ENCODE measurements around the gene PLSCR2. TPM values are rescaled to one million over a fixed set of nuclear protein-coding genes. Genes with fewer than 3 reads are reported as not detected.

Gene PLSCR2
- total and polyA plus RNA-seq, 8 donors, result 0.38 to 1.2 (median 0.74) TPM

- no peaks in the 10 kb centered on the region for H3K36me3 ChIP-seq
- no peak for ATAC-seq
Observed at GRCh38 chr3:146464783-146465182, 4.6 kb downstream of the PLSCR2 start.

GRCh38 chr3:146464005-146464595, 5.3 kb downstream of the PLSCR2 start:
- no peak for ATAC-seq
- H3K9me3 ChIP-seq, result no peaks in the 10 kb centered on the region
- intact Hi-C loops (cut with DNase I), result no loop called here

More at GRCh38 chr3:146464783-146465182, 4.6 kb downstream of the PLSCR2 start:
- Histone ChIP-seq H3K27me3 (no peaks in the 10 kb centered on the region), H3K4me1 (peaks cover 0 to 2% of the 10 kb centered on the region in 2 donors), H3K9me3 (no peaks in the 10 kb centered on the region), H3K27ac (no peak overlapping the region), H3K4me3 (no peak overlapping the region)
- intact Hi-C loops (cut with DNase I), result no loop called here
- TF ChIP-seq, protein P1, sequence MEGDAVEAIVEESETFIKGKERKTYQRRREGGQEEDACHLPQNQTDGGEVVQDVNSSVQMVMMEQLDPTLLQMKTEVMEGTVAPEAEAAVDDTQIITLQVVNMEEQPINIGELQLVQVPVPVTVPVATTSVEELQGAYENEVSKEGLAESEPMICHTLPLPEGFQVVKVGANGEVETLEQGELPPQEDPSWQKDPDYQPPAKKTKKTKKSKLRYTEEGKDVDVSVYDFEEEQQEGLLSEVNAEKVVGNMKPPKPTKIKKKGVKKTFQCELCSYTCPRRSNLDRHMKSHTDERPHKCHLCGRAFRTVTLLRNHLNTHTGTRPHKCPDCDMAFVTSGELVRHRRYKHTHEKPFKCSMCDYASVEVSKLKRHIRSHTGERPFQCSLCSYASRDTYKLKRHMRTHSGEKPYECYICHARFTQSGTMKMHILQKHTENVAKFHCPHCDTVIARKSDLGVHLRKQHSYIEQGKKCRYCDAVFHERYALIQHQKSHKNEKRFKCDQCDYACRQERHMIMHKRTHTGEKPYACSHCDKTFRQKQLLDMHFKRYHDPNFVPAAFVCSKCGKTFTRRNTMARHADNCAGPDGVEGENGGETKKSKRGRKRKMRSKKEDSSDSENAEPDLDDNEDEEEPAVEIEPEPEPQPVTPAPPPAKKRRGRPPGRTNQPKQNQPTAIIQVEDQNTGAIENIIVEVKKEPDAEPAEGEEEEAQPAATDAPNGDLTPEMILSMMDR (IDR thresholded peaks at IDR 0.05), result no peak
- no peak for DNase-seq

DNA sequence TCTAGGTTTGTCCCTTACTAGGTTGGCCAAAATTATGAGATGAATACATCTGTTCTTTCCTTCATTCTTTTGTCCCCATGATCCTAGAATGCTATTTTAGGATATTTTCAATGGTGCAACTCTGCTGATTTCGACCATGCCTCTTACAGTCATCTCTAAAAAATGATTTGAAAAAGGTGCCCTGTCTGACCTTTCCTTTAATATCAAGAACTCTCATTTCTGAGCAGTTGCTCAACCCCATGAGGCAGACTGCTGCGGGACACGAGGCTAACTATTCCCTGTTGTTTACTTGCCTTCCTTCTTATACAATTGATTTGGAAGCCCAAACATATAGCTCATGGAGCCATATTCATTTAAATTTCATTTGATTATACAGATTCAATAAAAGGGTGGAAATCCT, 14.6 kb downstream of the PLSCR2 start:
- intact Hi-C loops (cut with DNase I), result no loop called here

More at GRCh38 chr3:146464005-146464595, 5.3 kb downstream of the PLSCR2 start:
- no peak for DNase-seq
- Histone ChIP-seq H3K27ac (no peak overlapping the region), H3K27me3 (no peaks in the 10 kb centered on the region), H3K4me3 (no peak overlapping the region), H3K36me3 (no peaks in the 10 kb centered on the region), H3K4me1 (no peaks in the 10 kb centered on the region)
- TF ChIP-seq, protein P1 (IDR thresholded peaks at IDR 0.05), result no peak

DNA sequence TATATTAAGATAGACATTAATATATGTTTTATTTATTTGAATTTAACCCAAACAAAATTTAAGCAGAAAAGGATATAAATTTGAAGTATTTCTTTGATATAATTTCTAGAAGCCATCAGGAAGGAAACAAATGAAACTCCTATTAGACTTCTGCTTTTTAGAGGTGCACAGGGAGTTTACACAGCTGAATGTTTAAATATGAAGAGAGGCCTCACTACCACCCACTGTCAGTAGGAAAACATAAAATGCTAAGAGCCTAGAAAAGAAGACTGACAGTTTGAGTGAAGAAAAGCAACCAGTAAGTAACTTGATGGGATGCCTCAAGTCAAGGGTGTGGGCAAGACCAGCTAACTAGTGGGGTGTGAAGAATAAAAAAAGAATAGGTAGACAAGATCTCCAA, 19.7 kb downstream of the PLSCR2 start:
- H3K27me3 ChIP-seq, result no peaks in the 10 kb centered on the region
- TF ChIP-seq, protein P1 (IDR thresholded peaks at IDR 0.05), result no peak
- intact Hi-C loops (cut with DNase I), result no loop called here
- H3K27ac ChIP-seq, result no peak overlapping the region
- H3K36me3 ChIP-seq, result no peaks in the 10 kb centered on the region
- H3K4me3 ChIP-seq, result no peak overlapping the region
- no peaks in the 10 kb centered on the region for H3K4me1 ChIP-seq
- ATAC-seq (no peak), DNase-seq (no peak)
- H3K9me3 ChIP-seq, result peaks cover 0 to 16% of the 10 kb centered on the region in 2 donors

More for the DNA sequence above, 14.6 kb downstream of the PLSCR2 start:
- ATAC-seq, result no peak
- no peak overlapping the region for H3K4me3 ChIP-seq
- DNase-seq, result no peak
- no peak overlapping the region for H3K27ac ChIP-seq
- H3K36me3 ChIP-seq, result no peaks in the 10 kb centered on the region
- TF ChIP-seq, protein P1 (IDR thresholded peaks at IDR 0.05), result no peak
- no peaks in the 10 kb centered on the region for H3K9me3 ChIP-seq
- no peaks in the 10 kb centered on the region for H3K4me1 ChIP-seq
- no peaks in the 10 kb centered on the region for H3K27me3 ChIP-seq

DNA sequence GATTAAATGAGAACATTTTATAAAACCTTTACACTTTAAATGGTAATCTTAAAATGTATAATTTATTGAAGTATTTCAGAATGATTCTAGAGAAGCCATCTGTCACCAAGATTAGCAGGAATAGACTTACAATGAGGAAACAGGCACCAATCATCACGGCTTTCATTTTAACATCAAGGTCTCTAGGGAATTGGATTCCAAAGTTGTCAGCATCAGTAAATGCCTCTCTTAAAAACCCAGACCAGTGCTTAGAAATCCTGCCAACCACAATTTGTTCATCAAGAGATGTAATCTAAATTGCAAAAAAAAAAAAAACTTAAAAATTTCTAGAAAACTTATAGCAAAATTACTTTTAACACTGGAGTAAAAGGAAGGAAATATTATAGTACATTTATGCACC, 20.3 kb downstream of the PLSCR2 start:
- Histone ChIP-seq H3K4me3 (no peak overlapping the region), H3K36me3 (no peaks in the 10 kb centered on the region), H3K27me3 (no peaks in the 10 kb centered on the region), H3K27ac (no peak overlapping the region), H3K4me1 (no peaks in the 10 kb centered on the region), H3K9me3 (peaks cover 0 to 16% of the 10 kb centered on the region in 2 donors)
- intact Hi-C loops (cut with DNase I), result no loop called here
- no peak for DNase-seq
- TF ChIP-seq, protein P1 (IDR thresholded peaks at IDR 0.05), result no peak
- no peak for ATAC-seq

Data from left lung (tissue), 10 donors.